Esophagus mucosa (tissue), 1 donor: ENCODE results near the gene DSE. TPM values are rescaled to one million over a fixed set of nuclear protein-coding genes. Genes with fewer than 3 reads are reported as not detected.

Experiments used
- ATAC-seq: fragments of 200-7000 bp; cut with Tn5 transposase; one replicate; pipeline ENCODE4 v1.9.1; 2020
- total RNA-seq: library from RNA; stranded (reverse); gene quantifications from one replicate; pipeline ENCODE4 v1.2.4, GENCODE V29; 2023
- donor health status: DM: yes; HTN: yes; CAD: no.

Gene DSE
- total RNA-seq, 1 donor from 2014 or later, result 32.7 TPM

GRCh38 chr6:116417661-116418060 is 46.9 kb downstream of the DSE start:
- ATAC-seq, result no peak

GRCh38 chr6:116419069-116419786 is 48.5 kb downstream of the DSE start:
- peak; percentile 59 for ATAC-seq

- no peak for ATAC-seq
Observed at GRCh38 chr6:116420341-116420740, 49.6 kb downstream of the DSE start.

GRCh38 chr6:116422238-116422637 is 51.5 kb downstream of the DSE start:
- ATAC-seq, result no peak

- ATAC-seq, result no peak
Observed at GRCh38 chr6:116424001-116424400, 53.3 kb downstream of the DSE start.

- ATAC-seq, result peak; percentile 97
Observed at GRCh38 chr6:116426551-116426950, 55.8 kb downstream of the DSE start.

GRCh38 chr6:116429111-116429510 is 58.4 kb downstream of the DSE start:
- ATAC-seq, result no peak

GRCh38 chr6:116430860-116431259 is 60.1 kb downstream of the DSE start:
- ATAC-seq, result no peak

- no peak for ATAC-seq
Observed at GRCh38 chr6:116431964-116432595, 61.3 kb downstream of the DSE start.

GRCh38 chr6:116433206-116433712 is 62.5 kb downstream of the DSE start:
- no peak for ATAC-seq

- ATAC-seq, result no peak
Observed at GRCh38 chr6:116434056-116434725, 63.4 kb downstream of the DSE start.

- ATAC-seq, result no peak
Observed at GRCh38 chr6:116436586-116436985, 65.8 kb downstream of the DSE start.

- no peak for ATAC-seq
Observed at GRCh38 chr6:116437656-116438055, 66.9 kb downstream of the DSE start.

- ATAC-seq, result no peak
Observed at GRCh38 chr6:116438590-116439448, 68.1 kb downstream of the DSE start.

GRCh38 chr6:116439522-116440051 is 68.8 kb downstream of the DSE start:
- no peak for ATAC-seq

GRCh38 chr6:116443105-116443504 is 72.4 kb downstream of the DSE start:
- no peak for ATAC-seq

- ATAC-seq, result peak; percentile 66
Observed at GRCh38 chr6:116444092-116444491, 73.3 kb downstream of the DSE start.

GRCh38 chr6:116444575-116444974 is 73.8 kb downstream of the DSE start:
- ATAC-seq, result no peak

- ATAC-seq, result no peak
Observed at GRCh38 chr6:116445102-116445501, 74.4 kb downstream of the DSE start.

- no peak for ATAC-seq
Observed at GRCh38 chr6:116446399-116446798, 75.7 kb downstream of the DSE start.

- ATAC-seq, result no peak
Observed at GRCh38 chr6:116447052-116447451, 76.3 kb downstream of the DSE start.

- no peak for ATAC-seq
Observed at GRCh38 chr6:116447496-116448011, 76.8 kb downstream of the DSE start.
